AG04450 (cell line): ENCODE measurements around the gene CEACAM7. TPM values are rescaled to one million over a fixed set of nuclear protein-coding genes. Genes with fewer than 3 reads are reported as not detected.

Experiments used
- CTCF ChIA-PET: fragments of 300-600, 350-600 bp; formaldehyde crosslinking; extraction: SDS; loops from one replicate; lab custom pipeline; 2022; ENCODE audit warnings: antibody characterized with exemption, inconsistent platforms; lab: Charles Lee
- POLR2A ChIA-PET: fragments of 350-600 bp; formaldehyde crosslinking; extraction: SDS; loops from one replicate; lab custom pipeline; 2021; ENCODE audit warnings: antibody characterized with exemption, inconsistent platforms; lab: Yijun Ruan, JAX
- DNase-seq: peaks from one replicate; pipeline ENCODE4 v3.0.0-alpha.2; 2011; ENCODE audit warnings: low read depth, low spot score
- H3K27ac ChIP-seq: one replicate; pipeline ENCODE4 v1.5.1; 2012; ENCODE audit warnings: low read depth, low read length, control low read depth
- H3K27me3 ChIP-seq: one replicate; pipeline ENCODE4 v1.6.0; 2012; ENCODE audit warnings: low read length; ENCODE audit not compliant: control insufficient read depth, insufficient read depth
- H3K4me3 ChIP-seq: 2 replicates; pipeline ENCODE4 v1.5.1; 2011; ENCODE audit warnings: mild to moderate bottlenecking, low read depth, low read length, control low read depth
- H3K9me3 ChIP-seq: 2 replicates; pipeline ENCODE4 v1.5.1; 2012; ENCODE audit warnings: low read length; ENCODE audit not compliant: control insufficient read depth, insufficient read depth
- polyA plus RNA-seq: library from polyadenylated mRNA; depleted of rRNA; stranded (reverse); fragments of >200 nt; gene quantifications from 2 replicates; pipeline ENCODE4 v1.2.3, GENCODE V29; 2011
- TF ChIP-seq, protein P1 (sequence below): IDR thresholded peaks from 2 replicates; pipeline ENCODE4 v1.5.1; 2011; ENCODE audit warnings: low read depth, low read length, control low read depth, inconsistent platforms

Gene CEACAM7
- polyA plus RNA-seq, 1 experiment: not detected

DNA sequence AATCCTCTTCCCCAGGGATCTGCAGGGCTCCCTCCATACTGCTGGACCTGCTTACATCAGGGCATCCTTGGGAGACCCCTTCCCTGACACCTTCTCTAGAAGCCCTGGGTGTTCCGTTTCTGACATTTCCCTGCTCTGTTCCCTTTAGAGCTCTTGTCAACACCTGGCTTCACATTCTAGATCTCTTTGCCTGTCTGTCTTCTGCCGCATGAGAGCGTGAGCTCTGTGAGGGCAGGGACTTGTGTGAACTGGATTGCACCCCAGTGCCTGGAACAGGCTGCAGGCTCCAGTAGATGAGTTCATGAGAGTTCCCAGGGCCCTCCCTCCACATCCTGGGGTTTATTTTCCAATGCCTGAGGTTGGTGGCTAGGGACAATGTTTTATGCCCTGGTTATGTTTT is 651 bp downstream of the CEACAM7 start:
- no peak overlapping the region for H3K4me3 ChIP-seq
- H3K27me3 ChIP-seq: no peaks in the 10 kb centered on the region
- no peak overlapping the region for H3K27ac ChIP-seq
- POLR2A ChIA-PET: no interaction called here
- TF ChIP-seq, protein P1, sequence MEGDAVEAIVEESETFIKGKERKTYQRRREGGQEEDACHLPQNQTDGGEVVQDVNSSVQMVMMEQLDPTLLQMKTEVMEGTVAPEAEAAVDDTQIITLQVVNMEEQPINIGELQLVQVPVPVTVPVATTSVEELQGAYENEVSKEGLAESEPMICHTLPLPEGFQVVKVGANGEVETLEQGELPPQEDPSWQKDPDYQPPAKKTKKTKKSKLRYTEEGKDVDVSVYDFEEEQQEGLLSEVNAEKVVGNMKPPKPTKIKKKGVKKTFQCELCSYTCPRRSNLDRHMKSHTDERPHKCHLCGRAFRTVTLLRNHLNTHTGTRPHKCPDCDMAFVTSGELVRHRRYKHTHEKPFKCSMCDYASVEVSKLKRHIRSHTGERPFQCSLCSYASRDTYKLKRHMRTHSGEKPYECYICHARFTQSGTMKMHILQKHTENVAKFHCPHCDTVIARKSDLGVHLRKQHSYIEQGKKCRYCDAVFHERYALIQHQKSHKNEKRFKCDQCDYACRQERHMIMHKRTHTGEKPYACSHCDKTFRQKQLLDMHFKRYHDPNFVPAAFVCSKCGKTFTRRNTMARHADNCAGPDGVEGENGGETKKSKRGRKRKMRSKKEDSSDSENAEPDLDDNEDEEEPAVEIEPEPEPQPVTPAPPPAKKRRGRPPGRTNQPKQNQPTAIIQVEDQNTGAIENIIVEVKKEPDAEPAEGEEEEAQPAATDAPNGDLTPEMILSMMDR: no peak
- CTCF ChIA-PET: no interaction called here
- no peaks in the 10 kb centered on the region for H3K9me3 ChIP-seq
- no peak for DNase-seq

DNA sequence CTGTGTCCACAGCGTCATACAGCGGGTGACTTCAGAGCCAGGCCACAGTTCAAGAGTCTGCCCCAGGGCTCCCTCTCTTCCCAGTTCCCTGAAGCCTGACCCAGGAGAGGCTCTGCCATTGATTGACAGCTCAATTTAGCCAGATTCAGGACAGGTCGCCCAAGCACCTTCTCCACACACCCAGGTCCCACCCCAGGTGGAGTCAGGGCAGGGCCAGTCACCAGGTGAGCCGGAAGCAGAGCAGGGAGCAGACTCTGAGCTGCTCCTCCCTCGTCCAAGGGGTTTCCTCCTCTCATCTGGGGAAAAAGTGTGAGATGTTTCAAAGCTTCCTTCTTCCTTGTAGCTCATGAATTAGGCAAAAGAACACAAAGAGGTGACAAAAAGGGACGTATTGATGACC is 5.6 kb downstream of the CEACAM7 start:
- Histone ChIP-seq H3K27ac (no peak overlapping the region), H3K27me3 (no peaks in the 10 kb centered on the region), H3K9me3 (no peaks in the 10 kb centered on the region), H3K4me3 (no peak overlapping the region)
- POLR2A ChIA-PET: no interaction called here
- CTCF ChIA-PET: interaction anchor here (0.9 to 1.0 kb wide), 2 partner anchors 9 to 41 kb away, joined by 4 to 5 read pairs; no protein-coding TSS in a partner anchor
- no peak for DNase-seq
- TF ChIP-seq, protein P1: no peak

- ChIA-PET CTCF (no interaction called here), POLR2A (no interaction called here)
- no peak overlapping the region for H3K4me3 ChIP-seq
- no peaks in the 10 kb centered on the region for H3K27me3 ChIP-seq
- H3K27ac ChIP-seq: no peak overlapping the region
- H3K9me3 ChIP-seq: no peaks in the 10 kb centered on the region
- no peak for DNase-seq
- TF ChIP-seq, protein P1: no peak
Observed at GRCh38 chr19:41671486-41671885, 16.6 kb downstream of the CEACAM7 start.

- Histone ChIP-seq H3K27ac (no peak overlapping the region), H3K9me3 (peaks cover 6% of the 10 kb centered on the region), H3K4me3 (no peak overlapping the region), H3K27me3 (no peaks in the 10 kb centered on the region)
- ChIA-PET POLR2A (no interaction called here), CTCF (no interaction called here)
- DNase-seq: no peak
- TF ChIP-seq, protein P1: no peak
Observed at GRCh38 chr19:41670755-41671154, 17.3 kb downstream of the CEACAM7 start.

DNA sequence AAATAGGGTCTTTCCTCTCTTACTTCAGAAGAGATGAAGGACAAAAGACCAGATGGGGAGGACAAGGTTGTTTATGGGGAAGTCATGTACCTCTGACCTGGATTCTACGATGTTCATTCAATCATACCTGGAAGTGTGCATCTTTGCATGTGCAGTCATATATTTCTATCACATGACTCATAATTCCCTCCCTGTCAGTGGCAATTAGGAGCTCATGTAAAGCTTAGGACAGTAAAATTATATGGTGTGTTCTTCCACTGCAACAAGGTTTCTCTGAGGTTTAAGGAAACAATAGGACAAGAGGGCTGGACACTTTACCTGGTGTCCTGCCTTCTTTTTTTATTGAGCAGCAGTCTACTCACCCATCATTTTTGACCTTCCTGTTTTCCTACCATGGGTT is 19.8 kb downstream of the CEACAM7 start:
- Histone ChIP-seq H3K27ac (no peak overlapping the region), H3K27me3 (no peaks in the 10 kb centered on the region), H3K4me3 (no peak overlapping the region), H3K9me3 (peaks cover 7% of the 10 kb centered on the region)
- CTCF ChIA-PET: no interaction called here
- DNase-seq: no peak
- POLR2A ChIA-PET: no interaction called here
- TF ChIP-seq, protein P1: no peak
